DMS 273 (cell line): ENCODE results near the gene CLEC12A.
"Not testable (repeated sequence)": the region's sequence is repeated elsewhere in the genome, so short reads cannot be mapped to it uniquely, and the experiment has no call there.

Experiments
- DNase-seq: peaks from one replicate; lab custom pipeline; 2025; ENCODE audit not compliant: unreplicated experiment; lab: John Stamatoyannopoulos, UW

The CLEC12A gene

DNA sequence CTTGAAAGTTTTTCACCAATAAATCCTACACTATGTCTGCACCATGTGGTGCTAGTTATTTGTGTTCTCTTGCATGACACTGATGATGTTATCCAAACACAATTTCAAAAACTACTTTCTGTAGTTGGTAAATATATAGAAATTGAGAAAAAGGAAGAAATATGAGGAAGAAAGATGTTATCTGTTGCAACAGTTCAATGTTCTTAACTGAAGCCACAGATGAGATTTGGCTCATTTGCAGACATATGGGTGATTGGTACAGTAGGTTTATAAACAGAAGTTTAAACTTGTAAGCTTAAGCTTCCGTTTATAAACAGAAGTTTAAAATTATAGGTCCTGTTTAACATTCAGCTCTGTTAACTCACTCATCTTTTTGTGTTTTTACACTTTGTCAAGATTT, at the start of gene CLEC12A:
Gene CLEC12A, plus strand, starts transcription at position 229 of the 400 bp plus-strand sequence. CDS start 188 bp downstream, outside the sequence.
- DNase-seq: no peak

DNA sequence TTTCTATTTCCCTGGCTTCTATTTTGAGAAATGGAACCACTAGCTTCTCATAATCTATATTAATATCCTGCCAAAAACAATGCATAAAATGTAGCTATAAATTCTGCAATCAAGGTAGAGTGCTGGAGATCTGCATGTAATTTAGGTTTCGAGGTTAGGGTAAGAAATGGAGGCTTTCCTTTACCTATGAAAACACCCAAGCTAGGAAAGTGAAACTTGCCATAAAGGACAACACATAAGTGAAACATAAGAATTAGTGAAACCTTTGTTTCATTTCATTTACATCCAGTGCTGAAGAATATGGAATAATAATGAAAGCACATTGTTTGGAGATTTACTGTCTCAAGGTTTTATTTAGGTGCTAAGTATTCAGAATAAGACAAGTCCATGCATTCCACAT, 48.8 kb upstream of the CLEC12A start:
- DNase-seq: no peak

DNA sequence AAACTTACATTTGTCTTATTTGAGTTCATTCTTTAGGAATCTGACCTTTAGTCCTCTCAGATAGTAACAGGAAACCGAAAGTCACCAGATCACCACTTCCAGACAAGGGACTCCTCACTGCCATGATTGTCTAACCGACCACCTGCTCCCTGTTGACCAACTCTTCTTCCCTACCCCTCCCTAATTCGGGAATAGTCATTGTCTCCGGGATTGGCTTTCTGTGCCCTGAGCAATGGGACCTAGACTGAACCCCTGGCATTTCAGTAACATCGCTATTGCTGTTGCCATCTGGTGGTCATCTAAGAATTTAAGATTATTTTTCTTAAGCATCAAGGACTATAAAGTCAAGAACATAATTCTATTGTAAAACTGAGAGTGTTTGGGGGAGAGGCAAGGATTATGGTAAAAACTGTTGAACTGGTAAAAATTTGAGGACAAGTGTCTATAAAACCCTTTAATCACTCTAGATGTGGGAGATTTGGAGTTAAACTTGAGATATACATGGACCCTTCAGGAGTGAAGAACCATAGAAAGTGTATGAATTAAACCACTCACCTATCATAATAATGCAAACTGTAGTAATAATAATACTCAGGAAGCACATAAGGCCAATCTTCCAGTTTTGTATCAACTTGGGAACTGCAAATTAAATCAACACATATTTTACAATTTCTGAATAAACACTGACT, 45.4 kb upstream of the CLEC12A start:
- peak; percentile 36 for DNase-seq

DNA sequence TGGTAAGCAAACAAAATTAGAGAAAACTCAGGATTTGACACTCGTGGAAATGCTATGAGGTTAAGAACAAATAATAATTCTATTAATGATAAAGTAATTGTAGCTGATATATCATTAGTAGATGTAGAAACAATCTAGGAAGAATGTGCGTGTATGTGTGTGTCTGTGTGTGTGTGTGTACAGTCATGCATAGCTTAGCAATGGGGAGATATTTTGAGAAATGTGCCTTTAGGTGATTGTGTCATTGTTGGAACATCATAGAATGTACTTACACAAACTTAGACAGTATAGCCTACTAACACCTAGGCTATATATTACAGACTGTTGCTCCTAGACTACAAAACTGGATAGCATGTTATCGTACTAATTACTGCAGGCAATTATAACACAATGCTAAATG, 44.3 kb upstream of the CLEC12A start:
- no peak for DNase-seq

DNA sequence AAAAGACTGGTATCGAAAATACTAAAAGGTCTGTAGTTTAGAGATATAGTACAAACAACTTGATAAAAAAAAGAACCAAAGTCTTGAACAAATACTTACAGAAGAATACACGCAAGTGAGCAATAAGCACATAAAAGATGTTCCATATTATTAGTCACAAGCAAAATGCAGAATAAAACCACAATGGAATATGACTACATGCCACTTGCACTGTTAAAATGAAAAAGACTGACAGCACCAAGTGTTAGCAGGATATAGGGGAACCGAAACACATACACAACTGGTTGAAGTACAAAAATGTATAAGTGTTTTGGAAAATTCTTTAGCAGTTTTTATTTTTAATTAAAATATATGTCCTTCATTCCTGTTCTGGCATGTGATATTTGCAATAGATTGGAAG, 42.6 kb upstream of the CLEC12A start:
- no peak for DNase-seq

DNA sequence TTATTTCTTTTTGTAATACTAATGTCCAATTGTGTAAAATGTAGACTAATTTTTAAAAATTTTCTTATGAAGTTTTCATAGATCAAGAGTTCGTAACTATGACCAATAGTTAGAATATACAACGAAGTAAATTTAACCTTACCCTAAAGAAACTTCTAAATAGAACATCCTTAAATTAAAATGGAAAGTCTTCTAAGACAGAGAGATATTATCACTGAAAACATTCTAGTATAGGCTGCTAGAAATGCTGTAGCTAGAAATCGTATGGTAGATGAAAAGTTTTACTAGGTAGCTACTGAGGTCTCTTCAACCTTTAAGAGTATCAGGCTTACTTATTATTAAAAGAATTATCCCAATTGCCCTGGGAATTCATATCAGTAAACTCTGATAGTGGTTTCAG, 40.0 kb upstream of the CLEC12A start:
- no peak for DNase-seq

DNA sequence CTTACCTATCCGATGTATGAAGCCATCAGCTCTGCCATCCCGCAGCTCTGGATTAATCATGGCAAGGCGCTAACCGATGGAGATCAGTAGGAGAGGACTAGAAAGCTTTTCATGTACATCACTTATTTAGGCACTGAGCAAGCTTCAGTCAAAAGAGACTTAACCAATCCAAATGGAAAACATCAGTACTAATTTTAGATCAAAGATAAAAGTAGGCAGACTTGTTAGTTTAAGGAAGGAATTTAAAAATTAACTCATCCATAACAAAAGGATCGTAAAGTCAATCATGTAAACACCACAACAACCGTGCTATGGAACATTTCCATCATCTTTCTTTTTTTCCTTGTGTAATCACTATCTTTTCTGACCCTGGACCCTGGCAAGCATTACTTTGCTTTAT, 38.9 kb upstream of the CLEC12A start, which contains the start of gene CLEC2A:
Gene CLEC2A, minus strand, starts transcription at position 101 of the 400 bp plus-strand sequence. Its CDS starts 41 bp downstream, at position 60.
- DNase-seq: no peak

DNA sequence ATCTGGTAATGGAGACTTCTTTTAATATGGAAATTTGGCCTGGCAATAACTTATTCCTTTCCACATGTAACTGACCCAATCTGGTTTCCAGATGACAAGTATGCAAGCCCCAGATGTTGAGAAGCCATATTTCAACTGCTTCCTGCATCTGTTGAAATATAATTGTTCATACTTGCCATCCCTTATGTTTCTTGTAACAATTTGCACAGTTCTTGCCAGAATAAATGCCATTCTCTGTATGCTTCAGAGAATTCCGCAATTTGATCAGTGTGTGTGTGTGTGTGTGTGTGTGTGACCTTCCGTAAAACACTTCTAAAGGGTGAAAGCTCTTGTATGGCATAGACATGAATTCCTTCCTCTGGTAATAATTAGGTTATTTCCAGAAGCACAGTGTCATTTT, 37.3 kb upstream of the CLEC12A start:
- no peak for DNase-seq

DNA sequence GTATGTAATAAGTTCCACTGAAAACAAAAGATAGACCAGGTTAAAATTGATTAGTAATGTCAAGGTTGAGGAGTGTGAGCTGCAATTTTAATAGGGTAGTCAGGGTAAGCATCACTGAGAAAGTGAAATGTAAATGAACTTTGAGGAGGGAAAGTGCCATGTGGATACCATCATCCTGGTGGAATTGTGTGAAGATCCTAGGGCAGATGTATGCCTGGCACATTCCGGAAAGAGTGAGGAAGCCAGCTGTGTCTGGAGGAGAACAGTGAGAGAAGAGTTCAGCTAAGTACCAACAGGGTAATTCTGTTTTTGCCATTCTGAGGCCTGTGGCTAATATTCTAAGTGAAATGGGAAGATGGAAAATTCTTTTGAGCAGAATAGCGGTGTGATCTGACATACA, 36.2 kb upstream of the CLEC12A start:
- DNase-seq: no peak

DNA sequence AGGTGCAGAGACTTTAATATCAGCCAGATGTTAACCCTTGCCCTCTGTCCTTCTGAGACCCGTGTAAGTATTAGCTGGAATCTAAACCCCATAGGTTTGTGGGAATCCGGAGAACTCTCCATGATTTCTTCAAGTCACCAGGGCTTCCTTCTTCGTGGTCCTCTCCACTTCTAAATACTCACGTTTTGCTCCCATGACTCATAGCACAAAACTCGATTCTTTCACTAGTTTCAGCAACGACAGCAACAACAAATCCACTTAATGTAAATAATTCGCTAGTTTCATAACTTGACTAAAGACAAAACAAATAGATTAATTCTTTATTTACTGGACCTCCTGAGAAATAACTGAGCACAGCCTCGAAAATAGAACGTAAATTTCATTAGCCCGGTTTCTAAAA, 34.6 kb upstream of the CLEC12A start:
- no peak for DNase-seq

DNA sequence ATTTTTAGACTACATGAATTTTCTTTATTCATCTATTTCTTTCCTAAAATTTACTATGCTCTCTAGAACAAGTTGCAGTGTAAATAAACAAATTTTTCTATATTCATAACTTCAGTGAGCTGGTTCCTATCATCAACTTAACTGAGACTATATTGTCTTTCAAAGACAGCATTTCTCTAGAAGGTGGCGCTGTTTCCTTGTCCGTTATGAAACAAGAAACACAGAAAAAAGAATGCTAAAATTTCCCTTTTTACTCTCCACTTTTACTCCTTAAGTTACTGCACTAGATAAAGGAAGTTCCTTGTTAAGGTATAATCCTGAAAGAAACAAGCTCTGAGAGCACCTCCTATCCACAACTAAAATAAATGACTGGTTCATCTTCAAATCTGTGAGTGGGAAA, 30.8 kb upstream of the CLEC12A start:
- no peak for DNase-seq

DNA sequence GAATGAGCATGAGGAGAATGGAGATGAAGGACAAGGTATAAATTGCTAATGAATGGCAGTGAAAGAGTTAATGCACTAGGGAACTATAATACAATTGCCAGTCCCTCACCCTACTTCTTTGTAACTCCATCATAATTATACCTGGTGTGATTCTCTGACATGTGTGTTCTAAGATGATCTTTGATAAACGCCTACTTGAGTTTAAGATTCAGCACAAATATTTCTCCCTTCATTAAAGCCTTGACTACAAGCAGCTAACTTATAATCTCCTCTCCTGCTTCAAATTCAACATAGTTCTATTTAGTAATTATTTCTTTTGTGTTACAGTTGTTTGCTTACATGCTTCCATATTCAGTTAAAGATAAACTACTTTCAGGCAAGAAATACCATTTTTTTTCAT, 29.4 kb upstream of the CLEC12A start:
- DNase-seq: no peak

DNA sequence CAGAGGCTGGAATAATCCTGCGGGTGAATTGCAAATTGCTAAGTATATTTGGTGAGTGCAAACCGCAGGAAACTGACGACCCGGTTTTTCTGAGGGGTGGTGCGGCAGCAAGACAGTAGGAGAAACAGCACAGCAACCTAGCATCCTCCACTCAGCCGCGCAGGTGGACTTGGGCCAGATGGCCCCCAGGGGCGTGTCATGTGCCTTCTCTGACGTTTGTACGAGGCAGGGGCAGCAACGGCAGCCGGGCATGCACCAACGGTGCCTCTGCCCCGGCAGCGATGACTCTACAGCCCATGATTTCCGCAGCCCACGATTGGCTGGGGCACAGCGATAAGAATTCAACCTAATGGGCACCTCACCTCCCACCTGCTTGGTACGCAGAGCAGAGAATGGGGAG, 28.0 kb upstream of the CLEC12A start:
- no peak for DNase-seq

DNA sequence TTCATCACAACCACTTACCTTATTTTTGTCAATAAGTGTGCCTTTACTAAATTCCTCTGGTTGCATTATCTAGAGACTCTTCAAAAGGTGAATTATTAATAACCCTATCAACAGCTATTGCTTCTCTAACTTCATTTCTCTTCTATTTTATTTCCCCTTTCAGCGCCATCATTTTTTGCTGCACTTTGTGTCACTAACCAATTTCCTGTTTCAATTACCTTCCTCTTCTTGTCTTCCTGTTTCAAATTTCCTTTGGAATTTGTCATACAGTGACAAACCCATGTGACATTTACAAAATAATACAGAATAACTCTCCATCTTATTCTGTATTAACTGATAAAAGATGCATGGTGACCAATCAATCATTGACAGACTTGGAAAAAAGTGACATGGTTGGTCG, 26.8 kb upstream of the CLEC12A start:
- DNase-seq: no peak

DNA sequence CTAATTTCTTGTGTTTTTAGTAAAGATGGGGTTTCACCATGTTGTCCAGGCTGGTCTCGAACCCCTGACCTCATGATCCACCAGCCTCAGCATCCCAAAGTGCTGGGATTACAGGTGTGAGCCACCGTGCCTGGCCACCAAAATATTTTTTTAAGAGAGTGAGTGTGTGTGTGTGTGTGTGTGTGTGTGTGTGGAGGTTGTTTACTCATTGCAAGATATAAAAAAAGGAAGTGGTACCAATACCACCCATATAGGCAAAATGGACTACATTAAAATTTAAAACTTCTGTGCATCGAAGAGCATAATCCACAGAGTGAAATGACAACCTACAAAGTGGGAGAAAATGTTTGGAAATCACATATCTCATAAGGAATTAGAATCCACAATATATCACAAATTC, 23.5 kb upstream of the CLEC12A start:
- no peak for DNase-seq

DNA sequence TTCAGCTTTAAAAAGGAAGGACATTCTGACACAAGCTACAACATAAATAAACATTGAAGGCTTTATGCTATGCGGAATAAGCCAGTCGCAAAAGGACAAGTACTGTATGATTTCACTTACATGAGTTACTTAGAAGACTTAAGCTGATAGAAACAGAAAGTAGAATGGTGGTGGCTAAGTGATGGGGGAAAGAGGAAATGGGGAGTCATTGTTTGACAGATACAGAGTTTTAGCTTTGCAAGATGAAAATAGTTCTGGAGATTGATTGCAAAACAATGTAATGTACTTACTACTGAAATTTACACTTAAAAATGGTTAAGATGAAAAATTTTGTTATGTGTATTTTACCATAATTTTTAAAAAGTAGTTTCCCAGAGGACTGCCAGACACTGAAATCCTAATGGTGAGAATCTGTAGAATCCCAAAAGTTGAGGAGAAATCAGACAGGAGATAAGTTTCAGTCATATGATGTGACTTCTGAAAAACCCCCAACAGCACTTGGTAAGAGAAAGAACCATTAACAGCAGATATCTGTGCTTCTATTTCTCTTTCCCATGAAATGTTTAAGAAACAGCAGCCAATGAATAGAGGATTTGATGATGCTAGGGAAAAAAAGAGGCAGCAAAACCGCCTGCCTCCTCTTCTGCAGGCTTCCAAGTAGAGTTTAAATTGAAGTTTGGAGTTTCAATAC, 22.5 kb upstream of the CLEC12A start:
- DNase-seq: no peak

DNA sequence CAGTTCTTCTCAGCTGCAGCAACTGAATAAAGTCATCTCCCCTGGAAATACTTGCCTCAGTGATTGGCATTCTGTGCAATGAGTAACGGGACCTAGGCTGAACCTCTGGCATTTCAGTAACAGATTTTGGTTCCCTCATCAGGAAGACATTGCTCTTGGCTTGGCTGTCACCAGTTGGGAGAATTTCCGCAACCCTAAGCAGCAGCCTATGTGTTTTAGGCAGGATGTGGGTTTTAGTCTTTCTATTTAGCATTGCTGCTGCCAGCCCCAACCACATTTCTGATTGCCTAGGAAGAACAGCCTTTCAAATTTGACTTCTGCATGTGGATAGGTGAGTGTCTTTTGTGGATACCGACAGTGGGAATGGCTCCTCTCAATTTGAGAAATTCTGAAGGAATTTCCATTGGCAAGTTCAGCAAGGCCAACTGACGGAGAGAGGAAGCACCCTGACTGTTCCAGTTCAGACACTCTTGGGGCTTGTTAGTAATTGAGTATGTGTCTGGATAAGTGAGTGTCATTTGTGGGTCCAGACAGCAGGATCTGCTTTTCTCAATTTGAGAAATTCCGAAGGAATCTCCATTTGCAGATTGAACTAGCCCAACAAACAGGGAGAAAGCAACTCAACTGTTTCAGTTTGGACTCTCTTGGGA, 20.1 kb upstream of the CLEC12A start:
- DNase-seq: no peak

DNA sequence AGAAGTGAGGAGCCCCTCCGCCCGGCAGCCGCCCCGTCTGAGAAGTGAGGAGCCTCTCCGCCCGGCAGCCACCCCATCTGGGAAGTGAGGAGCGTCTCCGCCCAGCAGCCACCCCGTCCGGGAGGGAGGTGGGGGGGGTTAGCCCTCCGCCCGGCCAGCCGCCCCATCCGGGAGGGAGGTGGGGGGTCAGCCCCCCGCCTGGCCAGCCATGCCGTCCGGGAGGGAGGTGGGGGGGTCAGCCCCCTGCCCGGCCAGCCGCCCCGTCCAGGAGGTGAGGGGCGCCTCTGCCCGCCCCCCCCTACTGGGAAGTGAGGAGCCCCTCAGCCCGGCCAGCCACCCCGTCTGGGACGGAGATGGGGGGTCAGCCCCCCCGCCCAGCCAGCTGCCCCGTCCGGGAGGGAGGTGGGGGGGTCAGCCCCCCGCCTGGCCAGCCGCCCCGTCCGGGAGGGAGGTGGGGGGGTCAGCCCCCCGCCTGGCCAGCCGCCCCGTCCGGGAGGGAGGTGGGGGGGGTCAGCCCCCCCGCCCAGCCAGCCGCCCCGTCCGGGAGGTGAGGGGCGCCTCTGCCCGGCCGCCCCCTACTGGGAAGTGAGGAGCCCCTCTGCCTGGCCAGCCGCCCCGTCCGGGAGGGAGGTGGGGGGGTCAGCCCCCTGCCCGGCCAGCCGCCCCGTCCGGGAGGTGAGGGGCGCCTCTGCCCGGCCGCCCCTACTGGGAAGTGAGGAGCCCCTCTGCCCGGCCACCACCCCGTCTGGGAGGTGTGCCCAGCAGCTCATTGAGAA, 18.1 kb upstream of the CLEC12A start:
- DNase-seq: not testable (repeated sequence)

DNA sequence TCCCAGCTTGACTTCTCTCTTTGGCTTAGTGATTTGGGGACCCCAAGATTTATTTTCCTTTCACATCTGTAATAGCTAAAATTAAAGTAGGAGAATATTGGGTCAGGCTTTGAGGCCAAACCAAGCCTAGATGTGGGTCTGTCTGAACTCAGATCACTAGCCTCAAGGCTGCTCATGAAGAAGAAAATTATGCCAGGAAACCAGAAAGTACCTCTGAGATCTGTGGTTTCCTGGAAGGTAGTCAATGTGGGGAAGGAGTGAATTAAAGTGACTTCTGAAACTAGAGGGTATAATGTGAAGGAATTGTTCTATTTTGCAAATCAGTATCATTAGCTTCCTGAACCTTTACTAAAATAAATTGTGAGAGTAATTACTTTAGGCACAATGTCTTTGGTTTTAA, 13.4 kb upstream of the CLEC12A start:
- no peak for DNase-seq

DNA sequence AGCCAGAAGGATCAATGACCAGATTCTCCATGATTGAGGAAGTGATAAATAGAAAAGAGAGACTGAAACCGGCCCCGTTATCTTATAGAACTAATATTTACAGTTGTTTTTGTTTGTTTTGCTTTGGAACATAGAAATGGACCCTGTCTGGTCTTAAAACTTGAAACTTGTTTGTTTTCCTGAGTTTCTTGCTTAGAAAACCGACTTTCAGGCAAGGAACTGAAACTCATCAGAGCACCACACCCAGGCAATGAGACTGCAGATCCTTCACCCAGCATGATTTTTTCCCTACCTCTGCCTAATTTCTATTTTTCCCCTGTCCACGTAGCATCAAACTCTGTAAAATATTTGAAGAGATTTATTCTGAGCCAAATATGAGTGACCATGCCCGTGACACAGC, 10.6 kb upstream of the CLEC12A start:
- DNase-seq: no peak

DNA sequence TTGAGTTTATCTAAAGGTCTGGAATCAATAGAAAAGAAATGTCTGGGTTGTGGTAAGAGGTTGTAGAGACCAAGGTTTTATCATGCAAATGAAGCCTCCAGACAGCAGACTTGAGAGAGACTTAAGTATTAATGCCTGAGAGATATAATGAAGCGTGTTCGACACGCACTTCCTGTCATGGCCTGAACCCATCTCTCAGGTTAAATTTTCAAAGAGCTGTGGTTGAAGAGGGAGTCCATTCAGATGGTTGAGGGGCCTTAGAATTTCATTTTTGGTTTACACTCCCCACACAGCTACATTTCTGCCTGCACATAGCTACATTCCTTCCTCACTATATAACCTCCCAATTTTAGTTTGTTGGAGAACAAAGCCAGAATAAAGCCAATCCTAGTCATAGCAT, 10.1 kb upstream of the CLEC12A start:
- DNase-seq: no peak
